NB4 (cell line): ENCODE results near the gene MRPL41.

Experiments
- DNase-seq: peaks from one replicate; pipeline ENCODE4 v3.0.0; 2010; ENCODE audit warnings: low read depth
- H3K4me3 ChIP-seq: one replicate; pipeline ENCODE4 v1.5.1; 2011; ENCODE audit warnings: mild to moderate bottlenecking, low read depth, low read length, moderate library complexity
- CTCF ChIP-seq: IDR thresholded peaks from one replicate; pipeline ENCODE4 v1.5.1; 2012; ENCODE audit warnings: low read depth, low read length
- MAX ChIP-seq: IDR thresholded peaks from 2 replicates; pipeline ENCODE4 v1.6.1; 2011; ENCODE audit warnings: low read depth, low read length
- MYC ChIP-seq: IDR thresholded peaks from 2 replicates; pipeline ENCODE4 v1.6.1; 2011; ENCODE audit warnings: low read depth, low read length
- POLR2A ChIP-seq: IDR thresholded peaks from 2 replicates; pipeline ENCODE4 v1.6.1; 2011; ENCODE audit warnings: mild to moderate bottlenecking; ENCODE audit not compliant: insufficient read length; ENCODE audit errors: extremely low read depth

Gene MRPL41

GRCh38 chr9:137598943-137599342 is 47.3 kb downstream of the MRPL41 start:
- no peak for DNase-seq
- no peak overlapping the region for H3K4me3 ChIP-seq
- no peak for TF ChIP-seq CTCF
- no peak for TF ChIP-seq POLR2A
- no peak for TF ChIP-seq MAX
- no peak for TF ChIP-seq MYC
